Astrocyte (in vitro differentiated cells and primary cell): ENCODE measurements around the gene GLRX5. TPM values are rescaled to one million over a fixed set of nuclear protein-coding genes. Genes with fewer than 3 reads are reported as not detected.

Experiments used
- DNase-seq: peaks from one replicate; pipeline ENCODE4 v3.0.0-alpha.2; 2010; ENCODE audit warnings: low read depth
- FAIRE-seq: peaks from 2 replicates; lab custom pipeline; 2011; peaks lifted over from hg19 to GRCh38; lab: Jason Lieb, UNC
- H2AFZ ChIP-seq: 2 replicates; pipeline ENCODE4 v1.6.0; 2012; ENCODE audit warnings: low read depth, low read length, inconsistent platforms
- H3K27ac ChIP-seq: 2 replicates; pipeline ENCODE4 v1.5.1; 2011; ENCODE audit warnings: low read depth, low read length, inconsistent platforms
- H3K27me3 ChIP-seq: 2 replicates; pipeline ENCODE4 v1.6.0; 2011; ENCODE audit warnings: low read length, inconsistent platforms; ENCODE audit not compliant: insufficient read depth
- H3K36me3 ChIP-seq: 2 replicates; pipeline ENCODE4 v1.5.1; 2011; ENCODE audit warnings: low read length, inconsistent platforms; ENCODE audit not compliant: insufficient read depth
- H3K4me1 ChIP-seq: 2 replicates; pipeline ENCODE4 v1.5.1; 2011; ENCODE audit warnings: low read length, inconsistent platforms; ENCODE audit not compliant: insufficient read depth
- H3K4me2 ChIP-seq: 2 replicates; pipeline ENCODE4 v1.6.0; 2012; ENCODE audit warnings: low read length, inconsistent platforms
- H3K4me3 ChIP-seq: 2 replicates; pipeline ENCODE4 v1.5.1; 2011; ENCODE audit warnings: low read depth, mild to moderate bottlenecking, low read length, inconsistent platforms; ENCODE audit not compliant: insufficient read depth
- H3K79me2 ChIP-seq: 2 replicates; pipeline ENCODE4 v1.6.0; 2012; ENCODE audit warnings: mild to moderate bottlenecking, low read length, inconsistent platforms; ENCODE audit not compliant: insufficient read depth
- H3K9ac ChIP-seq: 2 replicates; pipeline ENCODE4 v1.6.0; 2012; ENCODE audit warnings: mild to moderate bottlenecking, low read length, inconsistent platforms
- H3K9me3 ChIP-seq: 2 replicates; pipeline ENCODE4 v1.5.1; 2012; ENCODE audit warnings: low read depth, mild to moderate bottlenecking, low read length, inconsistent platforms; ENCODE audit not compliant: insufficient read depth
- H4K20me1 ChIP-seq: 2 replicates; pipeline ENCODE4 v1.6.0; 2012; ENCODE audit warnings: low read length, inconsistent platforms; ENCODE audit not compliant: insufficient read depth
- H3K27ac Mint-ChIP-seq: one replicate; pipeline ENCODE4 v1.8.0; 2021; ENCODE audit warnings: mild to moderate bottlenecking, mixed read lengths; ENCODE audit not compliant: unreplicated experiment
- H3K27me3 Mint-ChIP-seq: one replicate; pipeline ENCODE4 v1.8.0; 2021; ENCODE audit warnings: low read depth, mixed read lengths; ENCODE audit not compliant: unreplicated experiment
- H3K36me3 Mint-ChIP-seq: one replicate; pipeline ENCODE4 v1.8.0; 2021; ENCODE audit warnings: low read depth, mixed read lengths; ENCODE audit not compliant: unreplicated experiment
- H3K4me1 Mint-ChIP-seq: one replicate; pipeline ENCODE4 v1.8.0; 2021; ENCODE audit warnings: low read depth, mixed read lengths; ENCODE audit not compliant: unreplicated experiment
- H3K4me3 Mint-ChIP-seq: one replicate; pipeline ENCODE4 v1.8.0; 2021; ENCODE audit warnings: mild to moderate bottlenecking, moderate library complexity, mixed read lengths; ENCODE audit not compliant: unreplicated experiment
- H3K9me3 Mint-ChIP-seq: one replicate; pipeline ENCODE4 v1.8.0; 2021; ENCODE audit warnings: mild to moderate bottlenecking, mixed read lengths; ENCODE audit not compliant: unreplicated experiment
- CTCF ChIP-seq: IDR thresholded peaks from 2 replicates; pipeline ENCODE4 v1.5.1; 2011; ENCODE audit warnings: low read depth, mild to moderate bottlenecking, inconsistent platforms, low read length, moderate library complexity; ENCODE audit not compliant: insufficient read depth
- EZH2 ChIP-seq: IDR thresholded peaks from 2 replicates; pipeline ENCODE4 v1.6.1; 2012; ENCODE audit warnings: mild to moderate bottlenecking, low read length, inconsistent platforms; ENCODE audit not compliant: insufficient read depth
- total RNA-seq: library from RNA; stranded (reverse); gene quantifications from 2 replicates; pipeline ENCODE4 v1.2.1, GENCODE V29; 2021

The GLRX5 gene
- total RNA-seq, 1 donor from 2014 or later, result 50.5 TPM

- FAIRE-seq (no peak), DNase-seq (no peak)
- Histone ChIP-seq H3K4me3 (no peak overlapping the region), H2AFZ (no peak overlapping the region), H3K79me2 (peaks cover 13% of the 10 kb centered on the region), H3K4me1 (peaks cover 40% of the 10 kb centered on the region), H3K27ac (no peak overlapping the region), H3K4me2 (peak overlapping the region; percentile 14), H3K9me3 (no peaks in the 10 kb centered on the region), H3K27me3 (no peaks in the 10 kb centered on the region), H3K36me3 (no peaks in the 10 kb centered on the region), H3K9ac (no peak overlapping the region), H4K20me1 (peaks cover 25% of the 10 kb centered on the region)
- Mint-ChIP-seq H3K27me3 (no peaks in the 10 kb centered on the region), H3K4me1 (peaks cover 35% of the 10 kb centered on the region), H3K27ac (peak overlapping the region; percentile 99), H3K9me3 (no peaks in the 10 kb centered on the region), H3K4me3 (no peak overlapping the region), H3K36me3 (no peaks in the 10 kb centered on the region)
- TF ChIP-seq EZH2 (no peak), CTCF (no peak)
Observed at GRCh38 chr14:95524706-95525512, 9.9 kb upstream of the GLRX5 start.

GRCh38 chr14:95525999-95526398, 8.9 kb upstream of the GLRX5 start:
- Histone ChIP-seq H3K9ac (no peak overlapping the region), H3K36me3 (no peaks in the 10 kb centered on the region), H3K9me3 (no peaks in the 10 kb centered on the region), H3K27me3 (no peaks in the 10 kb centered on the region), H3K27ac (no peak overlapping the region), H3K79me2 (peaks cover 24% of the 10 kb centered on the region), H3K4me3 (no peak overlapping the region), H2AFZ (no peak overlapping the region), H3K4me1 (peaks cover 43% of the 10 kb centered on the region), H3K4me2 (no peak overlapping the region), H4K20me1 (peaks cover 36% of the 10 kb centered on the region)
- Mint-ChIP-seq H3K27ac (no peak overlapping the region), H3K27me3 (no peaks in the 10 kb centered on the region), H3K4me3 (peak overlapping the region; percentile 11), H3K4me1 (peaks cover 42% of the 10 kb centered on the region), H3K9me3 (no peaks in the 10 kb centered on the region), H3K36me3 (no peaks in the 10 kb centered on the region)
- FAIRE-seq (no peak), DNase-seq (no peak)
- no peak for TF ChIP-seq EZH2
- TF ChIP-seq CTCF, result no peak
